ENCODE data around the gene TRAPPC3L.

The TRAPPC3L gene

GRCh38 chr6:116482780-116483179, 62.7 kb downstream of the TRAPPC3L start:
- TF ChIP-seq, protein P1, sequence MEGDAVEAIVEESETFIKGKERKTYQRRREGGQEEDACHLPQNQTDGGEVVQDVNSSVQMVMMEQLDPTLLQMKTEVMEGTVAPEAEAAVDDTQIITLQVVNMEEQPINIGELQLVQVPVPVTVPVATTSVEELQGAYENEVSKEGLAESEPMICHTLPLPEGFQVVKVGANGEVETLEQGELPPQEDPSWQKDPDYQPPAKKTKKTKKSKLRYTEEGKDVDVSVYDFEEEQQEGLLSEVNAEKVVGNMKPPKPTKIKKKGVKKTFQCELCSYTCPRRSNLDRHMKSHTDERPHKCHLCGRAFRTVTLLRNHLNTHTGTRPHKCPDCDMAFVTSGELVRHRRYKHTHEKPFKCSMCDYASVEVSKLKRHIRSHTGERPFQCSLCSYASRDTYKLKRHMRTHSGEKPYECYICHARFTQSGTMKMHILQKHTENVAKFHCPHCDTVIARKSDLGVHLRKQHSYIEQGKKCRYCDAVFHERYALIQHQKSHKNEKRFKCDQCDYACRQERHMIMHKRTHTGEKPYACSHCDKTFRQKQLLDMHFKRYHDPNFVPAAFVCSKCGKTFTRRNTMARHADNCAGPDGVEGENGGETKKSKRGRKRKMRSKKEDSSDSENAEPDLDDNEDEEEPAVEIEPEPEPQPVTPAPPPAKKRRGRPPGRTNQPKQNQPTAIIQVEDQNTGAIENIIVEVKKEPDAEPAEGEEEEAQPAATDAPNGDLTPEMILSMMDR (IDR thresholded peaks at IDR 0.05): no peak
- TF ChIP-seq ZFX (IDR thresholded peaks at IDR 0.05; ENCODE audit: borderline replicate concordance): no peak
- no peak overlapping the region for H3K27ac ChIP-seq

DNA sequence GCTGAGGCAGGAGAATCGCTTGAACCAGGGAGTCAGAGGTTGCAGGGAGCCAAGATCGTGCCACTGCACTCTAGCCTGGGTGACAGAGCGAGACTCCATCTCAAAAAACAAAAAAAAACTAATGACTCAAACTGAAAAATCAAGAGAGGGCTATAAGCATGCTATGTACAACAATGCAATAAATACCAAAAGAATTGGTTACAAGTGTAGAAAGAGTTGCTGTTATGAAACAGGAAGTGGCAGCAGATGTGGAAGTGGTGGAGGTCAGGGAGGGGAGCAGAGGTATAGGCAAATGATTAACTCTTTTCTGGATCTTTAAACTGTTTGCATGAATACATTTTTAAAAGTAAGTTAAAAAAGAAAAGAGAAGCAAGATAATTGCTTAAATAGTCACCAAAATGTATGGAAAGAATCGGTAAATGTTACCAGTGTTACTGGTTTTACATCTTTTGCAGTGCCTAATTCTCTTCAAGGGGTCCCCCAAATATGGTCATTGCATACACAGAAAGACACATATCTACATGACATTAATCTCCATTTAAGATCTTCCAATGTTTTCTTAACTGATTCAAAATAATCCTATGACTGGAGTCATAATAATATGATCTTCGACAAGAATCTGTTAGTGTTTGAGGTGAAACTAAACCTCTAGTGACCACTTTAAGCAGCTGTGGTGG, 69.3 kb downstream of the TRAPPC3L start:
- TF ChIP-seq ZFX (IDR thresholded peaks at IDR 0.05; ENCODE audit: borderline replicate concordance): no peak
- TF ChIP-seq, protein P1 (IDR thresholded peaks at IDR 0.05): no peak
- no peak overlapping the region for H3K27ac ChIP-seq

DNA sequence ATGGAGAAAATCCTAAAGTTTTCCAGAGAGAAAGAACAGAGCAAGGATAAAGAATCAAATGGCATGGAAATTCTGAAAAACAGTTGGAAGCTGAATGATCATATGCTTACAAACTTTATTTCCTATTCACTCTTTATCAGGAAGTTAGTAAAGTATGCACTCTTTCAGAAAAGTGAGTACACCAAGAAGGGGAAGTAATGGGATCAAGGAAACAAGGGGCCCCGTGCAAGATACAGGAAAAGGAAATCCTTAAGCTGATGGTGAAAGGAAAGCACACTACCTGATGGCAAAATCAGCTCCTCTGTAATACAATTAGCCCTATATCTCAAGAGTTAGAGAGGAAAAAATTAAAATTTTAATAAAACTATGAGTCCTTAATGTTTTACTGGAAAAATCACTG, 70.3 kb downstream of the TRAPPC3L start:
- no peak overlapping the region for H3K27ac ChIP-seq
- no peak for TF ChIP-seq ZFX (IDR thresholded peaks at IDR 0.05; ENCODE audit: borderline replicate concordance)
- TF ChIP-seq, protein P1 (IDR thresholded peaks at IDR 0.05): no peak

- TF ChIP-seq ZFX (IDR thresholded peaks at IDR 0.05; ENCODE audit: borderline replicate concordance): no peak
- TF ChIP-seq, protein P1 (IDR thresholded peaks at IDR 0.05): no peak
- no peak overlapping the region for H3K27ac ChIP-seq
Measured at GRCh38 chr6:116472706-116473105, 72.8 kb downstream of the TRAPPC3L start.

DNA sequence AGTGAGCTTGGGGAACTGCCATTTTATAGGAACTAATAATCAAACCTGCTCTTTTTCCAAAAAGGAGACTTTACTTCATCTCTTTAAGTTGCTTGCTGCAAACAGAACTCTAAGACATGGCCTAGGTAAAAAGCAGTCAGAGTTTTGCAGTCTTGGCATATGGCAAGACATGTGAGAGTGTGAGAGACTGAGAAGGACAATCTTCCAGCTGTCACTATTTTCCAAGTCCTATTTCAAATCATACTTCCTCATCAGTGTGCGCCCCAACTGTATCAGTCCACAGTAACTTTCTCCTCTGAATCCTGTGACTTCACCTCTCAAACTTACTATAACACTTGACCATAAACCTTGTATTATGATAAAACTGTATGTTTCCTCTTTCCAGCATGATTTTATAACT, 74.0 kb downstream of the TRAPPC3L start:
- TF ChIP-seq, protein P1 (IDR thresholded peaks at IDR 0.05): no peak
- TF ChIP-seq ZFX (IDR thresholded peaks at IDR 0.05; ENCODE audit: borderline replicate concordance): no peak
- H3K27ac ChIP-seq: no peak overlapping the region

DNA sequence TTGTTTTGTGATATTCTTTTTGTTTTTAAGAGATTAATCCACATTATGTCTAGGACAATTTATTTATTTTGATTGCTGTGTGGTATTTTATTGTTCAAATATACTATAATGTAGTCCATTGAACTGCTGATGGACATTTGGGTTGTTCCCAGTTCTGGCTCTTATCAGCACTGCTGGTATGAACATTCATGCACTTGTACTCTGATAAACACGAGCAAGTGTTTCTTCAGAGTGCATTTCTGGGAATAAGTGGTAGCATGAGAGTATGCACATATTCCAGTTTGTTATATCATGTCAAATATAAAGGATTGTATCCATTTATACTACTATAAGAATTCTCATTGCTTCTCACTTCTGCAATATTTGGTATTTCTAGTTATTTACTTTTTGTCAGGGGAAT, 77.2 kb downstream of the TRAPPC3L start:
- no peak overlapping the region for H3K27ac ChIP-seq
- TF ChIP-seq, protein P1 (IDR thresholded peaks at IDR 0.05): no peak
- TF ChIP-seq ZFX (IDR thresholded peaks at IDR 0.05; ENCODE audit: borderline replicate concordance): no peak

GRCh38 chr6:116467514-116467913, 78.0 kb downstream of the TRAPPC3L start:
- TF ChIP-seq ZFX (IDR thresholded peaks at IDR 0.05; ENCODE audit: borderline replicate concordance): no peak
- TF ChIP-seq, protein P1 (IDR thresholded peaks at IDR 0.05): no peak

More at GRCh38 chr6:116467514-116467913, 78.0 kb downstream of the TRAPPC3L start:
- H3K27ac ChIP-seq: no peak overlapping the region
